ENCODE data around the gene ZG16.
"Not testable (repeated sequence)": the region's sequence is repeated elsewhere in the genome, so short reads cannot be mapped to it uniquely, and the experiment has no call there.

The ZG16 gene

DNA sequence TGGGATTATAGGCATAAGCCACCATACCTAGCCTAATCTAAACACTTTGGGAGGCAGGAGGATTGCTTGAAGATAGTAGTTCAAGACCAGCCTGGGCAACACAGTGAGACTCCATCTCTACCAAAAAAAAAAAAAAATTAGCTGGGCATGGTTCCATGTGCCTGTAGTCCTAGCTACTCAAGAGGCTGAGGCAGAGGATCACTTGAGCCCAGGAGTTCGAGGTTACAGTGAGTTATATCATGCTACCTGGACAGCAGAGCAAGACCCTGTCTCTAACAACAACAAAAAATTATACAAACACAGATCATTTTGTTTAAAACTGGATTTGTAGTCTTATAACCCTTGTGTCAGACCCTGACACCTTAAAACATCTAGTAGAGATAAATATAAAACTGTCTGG, 24.5 kb upstream of the ZG16 start:
- no peak for DNase-seq

DNA sequence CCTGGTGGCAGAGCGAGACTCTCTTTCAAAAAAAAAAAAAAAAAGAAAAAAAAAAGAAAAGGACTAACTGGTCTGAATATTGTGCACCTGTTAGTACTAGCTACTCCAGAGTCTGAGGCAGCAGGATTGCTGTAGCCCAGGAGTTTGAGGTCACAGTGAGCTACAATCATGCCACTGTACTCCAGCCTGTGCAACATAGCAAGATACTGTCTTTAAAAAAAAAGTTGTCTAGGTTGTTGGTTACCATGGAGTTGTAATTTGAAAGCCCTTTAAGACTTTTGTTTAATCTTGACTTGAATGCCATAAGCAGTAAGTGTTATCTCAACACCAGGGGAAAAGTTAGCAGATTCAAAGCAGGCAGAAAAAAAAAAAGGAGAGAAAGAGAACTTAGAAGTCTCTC, 21.4 kb upstream of the ZG16 start:
- DNase-seq = no peak

- not testable (repeated sequence) for DNase-seq
Observed at GRCh38 chr16:29757086-29757485, 21.0 kb upstream of the ZG16 start.

DNA sequence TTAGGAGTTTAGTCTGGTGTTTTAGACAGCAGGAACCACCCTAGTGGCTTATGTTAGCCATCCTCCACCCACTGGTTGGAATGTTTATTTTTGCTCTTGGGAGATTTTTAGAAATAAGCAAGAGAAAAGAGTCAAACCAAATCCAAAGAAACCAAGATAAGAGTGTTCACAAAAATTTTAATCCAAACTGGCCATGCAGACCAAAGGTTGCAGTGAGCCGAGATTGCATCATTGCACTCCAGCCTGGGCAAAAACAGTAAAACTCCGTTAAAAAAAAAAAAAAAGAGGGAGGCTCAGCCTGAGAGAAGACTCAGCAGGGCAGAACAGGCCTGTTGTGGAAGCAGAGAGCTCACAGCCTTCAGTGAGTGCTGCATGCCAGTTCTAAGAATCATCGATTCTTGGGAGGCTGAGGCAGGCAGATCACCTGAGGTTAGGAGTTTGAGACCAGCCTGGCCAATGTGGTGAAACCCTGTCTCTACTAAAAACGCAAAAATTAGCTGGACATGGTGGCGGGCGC, 20.0 kb upstream of the ZG16 start:
- no peak for DNase-seq

DNA sequence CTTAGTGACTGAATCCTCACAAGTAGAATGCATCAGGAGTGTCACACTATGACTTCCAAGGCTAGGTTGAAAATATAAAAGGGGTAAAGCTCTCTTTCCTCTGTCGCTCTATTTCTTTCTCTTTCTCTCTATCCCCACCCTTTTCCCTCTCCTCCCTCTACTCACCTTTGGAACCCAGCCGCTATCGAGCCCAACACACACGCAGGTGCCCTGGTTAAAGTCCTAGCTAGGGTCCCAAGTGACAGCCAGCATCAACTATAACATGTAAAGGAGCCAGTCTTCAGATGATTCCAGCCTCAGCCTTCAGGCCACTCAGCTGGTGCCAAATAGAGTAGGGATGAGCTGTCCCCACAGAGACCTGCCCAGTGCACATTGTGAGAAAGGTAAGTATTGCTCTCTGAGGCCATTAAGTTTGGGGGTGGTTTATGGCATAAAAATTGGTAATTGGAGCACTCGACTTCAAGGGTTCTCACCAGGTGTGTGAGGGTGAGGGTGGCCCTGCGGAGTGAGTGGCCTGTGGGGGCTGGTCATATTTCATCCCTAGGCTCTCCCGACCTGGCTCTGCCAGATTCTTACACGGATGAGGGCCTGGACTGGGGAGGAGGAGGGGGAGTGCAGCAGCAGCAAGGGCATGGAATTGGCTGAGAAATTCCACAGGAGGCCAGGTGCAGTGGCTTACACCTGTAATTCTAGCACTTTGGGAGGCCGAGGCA, 17.3 kb upstream of the ZG16 start:
- DNase-seq = no peak

DNA sequence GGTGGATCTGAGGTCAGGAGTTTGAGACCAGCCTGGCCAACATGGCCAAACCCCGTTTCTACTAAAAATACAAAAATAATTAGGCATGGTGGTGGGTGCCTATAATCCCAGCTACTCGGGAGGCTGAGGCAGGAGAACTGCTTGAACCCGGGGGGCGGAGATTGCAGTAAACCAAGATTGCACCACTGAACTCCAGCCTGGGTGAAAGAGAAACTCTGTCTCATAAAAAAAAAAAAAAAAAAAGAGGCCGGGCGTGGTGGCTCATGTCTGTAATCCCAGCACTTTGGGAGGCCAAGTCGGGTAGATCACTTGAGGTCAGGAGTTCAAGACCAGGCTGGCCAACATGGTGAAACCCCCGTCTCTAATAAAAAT, 16.8 kb upstream of the ZG16 start:
- not testable (repeated sequence) for DNase-seq

- no peak for DNase-seq
Observed at GRCh38 chr16:29761882-29762281, 16.2 kb upstream of the ZG16 start.

DNA sequence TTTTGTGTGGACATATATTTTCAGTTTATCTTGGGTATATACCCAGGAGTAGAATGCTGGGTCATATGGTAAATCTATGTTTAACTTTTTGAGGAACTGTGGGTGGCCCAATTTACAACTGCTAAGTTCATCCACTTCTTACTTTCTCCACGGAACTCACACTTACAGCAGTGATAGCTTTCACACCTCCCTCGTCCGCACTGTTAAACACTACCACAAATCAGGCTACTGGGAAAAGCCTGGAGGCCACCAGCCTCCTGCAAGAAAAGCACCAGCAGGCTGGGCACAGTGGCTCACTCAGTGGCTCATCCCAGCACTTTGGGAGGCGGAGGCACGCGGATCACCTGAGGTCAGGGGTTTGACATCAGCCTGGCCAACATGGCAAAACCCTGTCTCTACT, 14.7 kb upstream of the ZG16 start:
- DNase-seq = no peak

GRCh38 chr16:29765167-29766032, 12.7 kb upstream of the ZG16 start:
- no peak for DNase-seq

- DNase-seq = no peak
Observed at GRCh38 chr16:29766571-29766970, 11.5 kb upstream of the ZG16 start.

DNA sequence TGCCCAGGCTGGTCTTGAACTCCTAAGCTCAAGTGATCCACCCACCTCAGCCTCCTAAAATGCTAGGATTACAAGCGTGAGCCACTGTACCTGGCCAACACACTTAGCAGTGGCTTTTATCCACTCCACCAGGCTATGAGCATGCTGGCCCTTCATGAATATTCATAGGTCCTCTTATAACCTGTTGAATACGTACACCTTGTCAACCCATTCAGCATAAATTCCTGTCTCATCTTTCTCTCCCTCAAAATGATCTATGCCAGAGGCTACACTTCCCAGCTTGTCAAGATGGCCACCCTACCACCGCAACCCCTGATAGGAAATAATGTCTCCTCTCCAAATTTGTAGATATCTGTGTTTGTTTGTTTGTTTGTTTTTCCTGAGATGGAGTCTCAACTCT, 11.0 kb upstream of the ZG16 start:
- DNase-seq = no peak

GRCh38 chr16:29769507-29769906, 8.5 kb upstream of the ZG16 start:
- DNase-seq = no peak

GRCh38 chr16:29770250-29770929, 7.7 kb upstream of the ZG16 start:
- DNase-seq = no peak

- DNase-seq = not testable (repeated sequence)
Observed at GRCh38 chr16:29772330-29772729, 5.7 kb upstream of the ZG16 start.

GRCh38 chr16:29774730-29775129, 3.3 kb upstream of the ZG16 start:
- no peak for DNase-seq

GRCh38 chr16:29775742-29776408, 2.2 kb upstream of the ZG16 start:
- DNase-seq = no peak

DNA sequence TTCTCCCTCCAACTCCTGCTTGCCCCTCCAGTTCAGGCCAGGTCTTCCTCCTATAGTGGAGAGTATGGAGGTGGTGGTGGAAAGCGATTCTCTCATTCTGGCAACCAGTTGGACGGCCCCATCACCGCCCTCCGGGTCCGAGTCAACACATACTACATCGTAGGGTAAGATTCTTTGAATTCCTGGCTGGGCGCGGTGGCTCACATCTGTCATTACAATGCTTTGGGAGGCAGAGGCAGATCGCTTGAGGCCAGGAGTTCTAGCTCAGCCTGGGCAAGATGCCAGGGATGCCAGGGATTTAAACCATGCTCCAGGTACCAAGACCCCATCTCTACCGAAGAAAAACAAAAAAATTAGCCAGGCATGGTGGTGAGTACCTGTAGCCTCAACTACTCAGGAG, 1.4 kb downstream of the ZG16 start:
- no peak for DNase-seq

- not testable (repeated sequence) for DNase-seq
Observed at GRCh38 chr16:29783094-29783953, 5.3 kb downstream of the ZG16 start.

GRCh38 chr16:29784157-29784556, 6.1 kb downstream of the ZG16 start:
- DNase-seq = no peak

DNA sequence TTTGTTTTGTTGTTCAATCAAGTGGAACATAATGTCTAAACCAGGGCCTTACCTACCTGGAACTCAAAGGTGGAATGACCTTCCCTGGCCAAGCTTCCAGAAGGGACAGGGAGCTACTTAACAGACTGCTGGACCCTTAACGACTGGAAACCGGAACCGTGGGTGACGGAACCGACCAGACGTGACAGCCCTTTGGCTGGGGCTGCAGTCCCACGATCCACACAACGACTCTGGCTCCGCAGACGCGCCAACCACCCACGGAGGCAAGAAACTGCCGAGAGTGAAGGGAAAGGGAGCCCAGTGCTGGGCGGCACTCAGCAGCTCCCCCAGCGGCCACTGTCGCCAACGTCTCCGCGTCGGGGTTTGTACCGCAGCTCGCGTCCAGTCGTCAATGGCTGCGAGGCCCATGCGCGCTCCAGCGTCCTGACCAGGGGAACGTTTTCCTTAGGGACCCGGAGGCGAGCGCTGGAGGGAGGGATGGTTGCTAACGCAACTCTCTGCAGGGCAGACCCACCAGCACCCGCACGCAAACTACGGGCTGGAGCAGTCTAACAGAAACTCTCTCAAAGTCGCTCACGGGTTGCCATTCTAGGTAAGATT, 6.9 kb downstream of the ZG16 start:
- DNase-seq = peak; percentile 89

- DNase-seq = not testable (repeated sequence)
Observed at GRCh38 chr16:29787155-29787554, 9.1 kb downstream of the ZG16 start.

GRCh38 chr16:29789775-29790182, 11.7 kb downstream of the ZG16 start:
- no peak for DNase-seq
